ENCODE measurements around the gene CSF1. TPM values are rescaled to one million over a fixed set of nuclear protein-coding genes. Genes with fewer than 3 reads are reported as not detected.

Gene CSF1
- total RNA-seq, 1 donor = 53.9 TPM

- no peaks in the 10 kb centered on the region for H3K9me3 ChIP-seq (ENCODE audit: low read depth, low read length)
- DNase-seq (ENCODE audit: insufficient read length, low spot score, missing footprints) = no peak
- peaks cover 58% of the 10 kb centered on the region for H3K4me1 ChIP-seq (ENCODE audit: insufficient read depth, low read length)
Observed at GRCh38 chr1:109875874-109876273, 34.8 kb upstream of the CSF1 start.

GRCh38 chr1:109876617-109877316 lies 33.9 kb upstream of the CSF1 start:
- Histone ChIP-seq H3K4me1 (ENCODE audit: insufficient read depth, low read length) (peaks cover 63% of the 10 kb centered on the region), H3K79me2 (ENCODE audit: insufficient read depth, low read length) (no peaks in the 10 kb centered on the region), H2AFZ (ENCODE audit: low read length) (no peak overlapping the region), H3K4me3 (ENCODE audit: insufficient read depth, low read length) (peak overlapping the region; percentile 17), H3K9me3 (ENCODE audit: low read depth, low read length) (no peaks in the 10 kb centered on the region), H3K36me3 (ENCODE audit: insufficient read depth, low read length) (no peaks in the 10 kb centered on the region), H4K20me1 (ENCODE audit: insufficient read depth, low read length) (no peaks in the 10 kb centered on the region), H3K27me3 (ENCODE audit: insufficient read depth, low read length) (no peaks in the 10 kb centered on the region), H3K27ac (ENCODE audit: low read depth, low read length) (peak overlapping the region; percentile 79), H3K4me2 (ENCODE audit: insufficient read depth, low read length) (peak overlapping the region; percentile 44)
- no peak for TF ChIP-seq CTCF (IDR thresholded peaks at IDR 0.05; ENCODE audit: extremely low read depth, low read depth, low read length)
- peak; percentile 74 for DNase-seq (ENCODE audit: insufficient read length, low spot score, missing footprints)

More at GRCh38 chr1:109875874-109876273, 34.8 kb upstream of the CSF1 start:
- Histone ChIP-seq H3K79me2 (ENCODE audit: insufficient read depth, low read length) (no peaks in the 10 kb centered on the region), H3K27ac (ENCODE audit: low read depth, low read length) (no peak overlapping the region), H3K4me3 (ENCODE audit: insufficient read depth, low read length) (no peak overlapping the region), H3K27me3 (ENCODE audit: insufficient read depth, low read length) (no peaks in the 10 kb centered on the region), H3K4me2 (ENCODE audit: insufficient read depth, low read length) (no peak overlapping the region), H4K20me1 (ENCODE audit: insufficient read depth, low read length) (no peaks in the 10 kb centered on the region), H2AFZ (ENCODE audit: low read length) (no peak overlapping the region), H3K36me3 (ENCODE audit: insufficient read depth, low read length) (no peaks in the 10 kb centered on the region)
- TF ChIP-seq CTCF (IDR thresholded peaks at IDR 0.05; ENCODE audit: extremely low read depth, low read depth, low read length) = no peak

- Histone ChIP-seq H3K9me3 (ENCODE audit: low read depth, low read length) (no peaks in the 10 kb centered on the region), H4K20me1 (ENCODE audit: insufficient read depth, low read length) (no peaks in the 10 kb centered on the region), H3K4me2 (ENCODE audit: insufficient read depth, low read length) (peak overlapping the region; percentile 62), H3K36me3 (ENCODE audit: insufficient read depth, low read length) (no peaks in the 10 kb centered on the region), H3K27me3 (ENCODE audit: insufficient read depth, low read length) (no peaks in the 10 kb centered on the region), H3K27ac (ENCODE audit: low read depth, low read length) (peak overlapping the region; percentile 84), H2AFZ (ENCODE audit: low read length) (peak overlapping the region; percentile 71), H3K4me1 (ENCODE audit: insufficient read depth, low read length) (peaks cover 63% of the 10 kb centered on the region), H3K79me2 (ENCODE audit: insufficient read depth, low read length) (no peaks in the 10 kb centered on the region), H3K4me3 (ENCODE audit: insufficient read depth, low read length) (peak overlapping the region; percentile 17)
- TF ChIP-seq CTCF (IDR thresholded peaks at IDR 0.05; ENCODE audit: extremely low read depth, low read depth, low read length) = peak; percentile 46
- peak; percentile 96 for DNase-seq (ENCODE audit: insufficient read length, low spot score, missing footprints)
Observed at GRCh38 chr1:109877317-109877771, 33.3 kb upstream of the CSF1 start.

GRCh38 chr1:109877776-109878175 lies 32.9 kb upstream of the CSF1 start:
- no peak for TF ChIP-seq CTCF (IDR thresholded peaks at IDR 0.05; ENCODE audit: extremely low read depth, low read depth, low read length)
- Histone ChIP-seq H3K9me3 (ENCODE audit: low read depth, low read length) (no peaks in the 10 kb centered on the region), H3K4me3 (ENCODE audit: insufficient read depth, low read length) (peak overlapping the region; percentile 2), H3K4me2 (ENCODE audit: insufficient read depth, low read length) (peak overlapping the region; percentile 62), H3K4me1 (ENCODE audit: insufficient read depth, low read length) (peaks cover 58% of the 10 kb centered on the region), H3K27ac (ENCODE audit: low read depth, low read length) (peak overlapping the region; percentile 84), H3K79me2 (ENCODE audit: insufficient read depth, low read length) (no peaks in the 10 kb centered on the region), H4K20me1 (ENCODE audit: insufficient read depth, low read length) (no peaks in the 10 kb centered on the region), H3K36me3 (ENCODE audit: insufficient read depth, low read length) (no peaks in the 10 kb centered on the region), H3K27me3 (ENCODE audit: insufficient read depth, low read length) (no peaks in the 10 kb centered on the region), H2AFZ (ENCODE audit: low read length) (peak overlapping the region; percentile 71)
- DNase-seq (ENCODE audit: insufficient read length, low spot score, missing footprints) = no peak

All from osteoblast (primary cell).